IPS-18a (cell line): ENCODE data around the gene OSBPL5.
A peak's percentile ranks its signal among the peaks of the same experiment; 100 is the strongest.

Experiments used
- H3K27ac ChIP-seq: one replicate; pipeline ENCODE4 v1.5.1; 2013; ENCODE audit warnings: low read length
- H3K27me3 ChIP-seq: one replicate; pipeline ENCODE4 v1.6.1; 2013; ENCODE audit warnings: mild to moderate bottlenecking, low read length; ENCODE audit not compliant: control insufficient read depth, insufficient read depth
- H3K36me3 ChIP-seq: one replicate; pipeline ENCODE4 v1.6.1; 2013; ENCODE audit warnings: low read depth, low read length; ENCODE audit not compliant: control insufficient read depth
- H3K4me1 ChIP-seq: one replicate; pipeline ENCODE4 v1.6.1; 2013; ENCODE audit warnings: low read depth, low read length; ENCODE audit not compliant: control insufficient read depth
- H3K4me3 ChIP-seq: one replicate; pipeline ENCODE4 v1.5.1; 2013; ENCODE audit warnings: low read length
- H3K9ac ChIP-seq: one replicate; pipeline ENCODE4 v1.6.1; 2013; ENCODE audit warnings: mild to moderate bottlenecking, low read length, moderate library complexity
- H3K9me3 ChIP-seq: one replicate; pipeline ENCODE4 v1.6.1; 2013; ENCODE audit warnings: low read depth, low read length; ENCODE audit not compliant: control insufficient read depth

OSBPL5 gene

GRCh38 chr11:3058753-3059664 is 106.1 kb downstream of the OSBPL5 start:
- H3K9me3 ChIP-seq = no peaks in the 10 kb centered on the region
- no peak overlapping the region for H3K27ac ChIP-seq
- peaks cover 5% of the 10 kb centered on the region for H3K36me3 ChIP-seq
- H3K4me3 ChIP-seq = no peak overlapping the region
- no peaks in the 10 kb centered on the region for H3K27me3 ChIP-seq
- no peak overlapping the region for H3K9ac ChIP-seq
- H3K4me1 ChIP-seq = peaks cover 12% of the 10 kb centered on the region

GRCh38 chr11:3057069-3057963 is 107.8 kb downstream of the OSBPL5 start, which contains the start of gene CARS1:
CARS1 (minus strand) TSS chr11:3057423; CDS start chr11:3057367, 56 bp downstream.
- Histone ChIP-seq H3K36me3 (peaks cover 11% of the 10 kb centered on the region), H3K27me3 (no peaks in the 10 kb centered on the region), H3K4me1 (peaks cover 8% of the 10 kb centered on the region), H3K9me3 (no peaks in the 10 kb centered on the region), H3K27ac (peak within 1 kb of the TSS; percentile 90), H3K9ac (peak within 1 kb of the TSS; percentile 96), H3K4me3 (peak within 1 kb of the TSS; percentile 89)

GRCh38 chr11:3056296-3057068 is 108.6 kb downstream of the OSBPL5 start:
- peak overlapping the region; percentile 96 for H3K9ac ChIP-seq
- H3K27me3 ChIP-seq = no peaks in the 10 kb centered on the region
- peaks cover 13% of the 10 kb centered on the region for H3K36me3 ChIP-seq
- H3K9me3 ChIP-seq = no peaks in the 10 kb centered on the region
- peak overlapping the region; percentile 90 for H3K27ac ChIP-seq
- H3K4me1 ChIP-seq = peaks cover 15% of the 10 kb centered on the region
- peak overlapping the region; percentile 89 for H3K4me3 ChIP-seq

GRCh38 chr11:3055891-3056290 is 109.2 kb downstream of the OSBPL5 start:
- no peak overlapping the region for H3K27ac ChIP-seq
- peak overlapping the region; percentile 89 for H3K4me3 ChIP-seq
- peak overlapping the region; percentile 96 for H3K9ac ChIP-seq
- H3K27me3 ChIP-seq = no peaks in the 10 kb centered on the region
- H3K4me1 ChIP-seq = peaks cover 18% of the 10 kb centered on the region
- no peaks in the 10 kb centered on the region for H3K9me3 ChIP-seq
- peaks cover 13% of the 10 kb centered on the region for H3K36me3 ChIP-seq

GRCh38 chr11:3052567-3052966 is 112.5 kb downstream of the OSBPL5 start:
- Histone ChIP-seq H3K4me3 (no peak overlapping the region), H3K27me3 (no peaks in the 10 kb centered on the region), H3K27ac (no peak overlapping the region), H3K9ac (no peak overlapping the region), H3K9me3 (no peaks in the 10 kb centered on the region), H3K36me3 (peaks cover 13% of the 10 kb centered on the region), H3K4me1 (peaks cover 14% of the 10 kb centered on the region)

GRCh38 chr11:3052109-3052479 is 113.0 kb downstream of the OSBPL5 start:
- H3K9me3 ChIP-seq = no peaks in the 10 kb centered on the region
- H3K4me3 ChIP-seq = no peak overlapping the region
- H3K27ac ChIP-seq = no peak overlapping the region
- no peaks in the 10 kb centered on the region for H3K27me3 ChIP-seq
- peaks cover 13% of the 10 kb centered on the region for H3K36me3 ChIP-seq
- peaks cover 14% of the 10 kb centered on the region for H3K4me1 ChIP-seq
- no peak overlapping the region for H3K9ac ChIP-seq

- H3K4me1 ChIP-seq = peaks cover 14% of the 10 kb centered on the region
- H3K27ac ChIP-seq = no peak overlapping the region
- H3K4me3 ChIP-seq = peak overlapping the region; percentile 9
- no peaks in the 10 kb centered on the region for H3K27me3 ChIP-seq
- H3K9ac ChIP-seq = no peak overlapping the region
- H3K9me3 ChIP-seq = no peaks in the 10 kb centered on the region
- peaks cover 13% of the 10 kb centered on the region for H3K36me3 ChIP-seq
Observed at GRCh38 chr11:3051196-3052108, 113.7 kb downstream of the OSBPL5 start.

GRCh38 chr11:3050386-3051195 is 114.5 kb downstream of the OSBPL5 start:
- Histone ChIP-seq H3K9ac (no peak overlapping the region), H3K27me3 (no peaks in the 10 kb centered on the region), H3K36me3 (peaks cover 18% of the 10 kb centered on the region), H3K4me3 (no peak overlapping the region), H3K4me1 (peaks cover 10% of the 10 kb centered on the region), H3K9me3 (no peaks in the 10 kb centered on the region), H3K27ac (no peak overlapping the region)

- Histone ChIP-seq H3K4me1 (peaks cover 10% of the 10 kb centered on the region), H3K9me3 (no peaks in the 10 kb centered on the region), H3K27ac (no peak overlapping the region), H3K4me3 (no peak overlapping the region), H3K36me3 (peaks cover 20% of the 10 kb centered on the region), H3K27me3 (no peaks in the 10 kb centered on the region), H3K9ac (no peak overlapping the region)
Observed at GRCh38 chr11:3049430-3050243, 115.5 kb downstream of the OSBPL5 start.
